ENCODE data around the gene LRP1B. TPM values are rescaled to one million over a fixed set of nuclear protein-coding genes. Genes with fewer than 3 reads are reported as not detected.

The LRP1B gene
- total and polyA plus RNA-seq, 2 donors (not counting 1 experiment from before 2014, with no cell fraction given): not detected

- Histone ChIP-seq H3K9me3 (ENCODE audit: control extremely low read depth in 1 of 3, control insufficient read depth in 2 of 3, insufficient read depth in 1 of 3, low read length in 2 of 3) (no peaks in the 10 kb centered on the region), H3K79me2 (ENCODE audit: control insufficient read depth, insufficient read depth, low read length) (no peaks in the 10 kb centered on the region), H4K20me1 (ENCODE audit: control insufficient read depth, insufficient read depth, low read length, poor library complexity, severe bottlenecking) (no peaks in the 10 kb centered on the region), H3K27me3 (replicated peaks in 1 of 4; ENCODE audit: control extremely low read depth in 1 of 4, control insufficient read depth in 3 of 4, insufficient read depth in 4 of 4, low read length in 3 of 4) (no peaks in the 10 kb centered on the region), H3K4me3 (ENCODE audit: control extremely low read depth in 1 of 5, extremely low read depth in 1 of 5, insufficient read depth in 1 of 5, low read depth in 2 of 5, low read length in 4 of 5) (no peak overlapping the region), H3K9ac (ENCODE audit: low read length) (no peak overlapping the region), H3K4me1 (ENCODE audit: control insufficient read depth in 2 of 2, insufficient read depth in 2 of 2, low read length in 2 of 2) (no peaks in the 10 kb centered on the region), H2AFZ (ENCODE audit: insufficient read depth, low read depth, low read length, poor library complexity, severe bottlenecking) (no peak overlapping the region), H3K27ac (ENCODE audit: low read length in 2 of 2) (no peak overlapping the region), H3K36me3 (replicated peaks in 1 of 2; ENCODE audit: control extremely low read depth in 1 of 2, control insufficient read depth in 1 of 2, extremely low read depth in 1 of 2, insufficient read depth in 2 of 2, low read length in 1 of 2) (no peaks in the 10 kb centered on the region), H3K4me2 (replicated peaks; ENCODE audit: low read depth, low read length, poor library complexity, severe bottlenecking) (no peak overlapping the region)
- ATAC-seq (ENCODE audit: low read depth) (no peak), DNase-seq (no peak)
- POLR2A ChIA-PET: no interaction called here
- intact Hi-C loops (cut with micrococcal nuclease): no loop called here
- no peaks in the 10 kb centered on the region for H3K4me1 Mint-ChIP-seq
- no peak overlapping the region for H3K27ac Mint-ChIP-seq
- 92% methylated on average over 2 of the region's 3 CpGs for WGBS (ENCODE audit: insufficient coverage)
- no peak for TF ChIP-seq EZH2 (IDR thresholded peaks at IDR 0.05; ENCODE audit: borderline replicate concordance, insufficient read depth, low read depth, low read length, poor library complexity, severe bottlenecking)
- no peak for TF ChIP-seq CTCF (IDR thresholded peaks at IDR 0.05)
- CTCF ChIA-PET: no interaction called here
- no peaks in the 10 kb centered on the region for H3K27me3 Mint-ChIP-seq
- no peak overlapping the region for H3K4me3 Mint-ChIP-seq
- no peaks in the 10 kb centered on the region for H3K9me3 Mint-ChIP-seq (ENCODE audit: insufficient read depth)
These were observed 988.8 kb downstream of the LRP1B start for GRCh38 chr2:141142025-141142424.

GRCh38 chr2:141137122-141137693 lies 993.6 kb downstream of the LRP1B start:
- H3K4me1 Mint-ChIP-seq: no peaks in the 10 kb centered on the region
- no peak overlapping the region for H3K27ac Mint-ChIP-seq
- CTCF ChIA-PET: no interaction called here
- H3K79me2 ChIP-seq (ENCODE audit: control insufficient read depth, insufficient read depth, low read length): no peaks in the 10 kb centered on the region
- H2AFZ ChIP-seq (ENCODE audit: insufficient read depth, low read depth, low read length, poor library complexity, severe bottlenecking): no peak overlapping the region
- no peak overlapping the region for H3K4me3 Mint-ChIP-seq
- H3K36me3 ChIP-seq (replicated peaks in 1 of 2; ENCODE audit: control extremely low read depth in 1 of 2, control insufficient read depth in 1 of 2, extremely low read depth in 1 of 2, insufficient read depth in 2 of 2, low read length in 1 of 2): no peaks in the 10 kb centered on the region
- no peaks in the 10 kb centered on the region for H3K4me1 ChIP-seq (ENCODE audit: control insufficient read depth in 2 of 2, insufficient read depth in 2 of 2, low read length in 2 of 2)
- ATAC-seq (ENCODE audit: low read depth): no peak
- H3K9me3 Mint-ChIP-seq (ENCODE audit: insufficient read depth): no peaks in the 10 kb centered on the region
- H3K4me2 ChIP-seq (replicated peaks; ENCODE audit: low read depth, low read length, poor library complexity, severe bottlenecking): no peak overlapping the region
- H3K4me3 ChIP-seq (ENCODE audit: control extremely low read depth in 1 of 5, extremely low read depth in 1 of 5, insufficient read depth in 1 of 5, low read depth in 2 of 5, low read length in 4 of 5): no peak overlapping the region
- no peaks in the 10 kb centered on the region for H4K20me1 ChIP-seq (ENCODE audit: control insufficient read depth, insufficient read depth, low read length, poor library complexity, severe bottlenecking)
- no peaks in the 10 kb centered on the region for H3K9me3 ChIP-seq (ENCODE audit: control extremely low read depth in 1 of 3, control insufficient read depth in 2 of 3, insufficient read depth in 1 of 3, low read length in 2 of 3)
- no peak for DNase-seq
- no peaks in the 10 kb centered on the region for H3K27me3 Mint-ChIP-seq
- H3K9ac ChIP-seq (ENCODE audit: low read length): no peak overlapping the region
- no CpG with 5 or more reads among the region's 4 CpGs for WGBS (ENCODE audit: insufficient coverage)
- TF ChIP-seq CTCF (IDR thresholded peaks at IDR 0.05) (no peak), EZH2 (IDR thresholded peaks at IDR 0.05; ENCODE audit: borderline replicate concordance, insufficient read depth, low read depth, low read length, poor library complexity, severe bottlenecking) (no peak)
- intact Hi-C loops (cut with micrococcal nuclease): no loop called here
- H3K27ac ChIP-seq (ENCODE audit: low read length in 2 of 2): no peak overlapping the region
- POLR2A ChIA-PET: no interaction called here
- H3K27me3 ChIP-seq (replicated peaks in 1 of 4; ENCODE audit: control extremely low read depth in 1 of 4, control insufficient read depth in 3 of 4, insufficient read depth in 4 of 4, low read length in 3 of 4): no peaks in the 10 kb centered on the region
